ENCODE measurements around the gene KLF6.
"Not testable (repeated sequence)": the region's sequence is repeated elsewhere in the genome, so short reads cannot be mapped to it uniquely, and the experiment has no call there.

Gene KLF6

GRCh38 chr10:3755440-3756359, 29.3 kb downstream of the KLF6 start:
- no peak for FAIRE-seq

- FAIRE-seq: no peak
Observed at GRCh38 chr10:3754727-3755439, 30.1 kb downstream of the KLF6 start.

- no peak for FAIRE-seq
Observed at GRCh38 chr10:3750854-3751253, 34.2 kb downstream of the KLF6 start.

- FAIRE-seq: no peak
Observed at GRCh38 chr10:3750006-3750816, 34.8 kb downstream of the KLF6 start.

- no peak for FAIRE-seq
Observed at GRCh38 chr10:3749600-3749999, 35.4 kb downstream of the KLF6 start.

- FAIRE-seq: no peak
Observed at GRCh38 chr10:3749011-3749410, 36.0 kb downstream of the KLF6 start.

GRCh38 chr10:3748484-3748883, 36.5 kb downstream of the KLF6 start:
- no peak for FAIRE-seq

GRCh38 chr10:3747984-3748383, 37.0 kb downstream of the KLF6 start:
- no peak for FAIRE-seq

GRCh38 chr10:3747248-3747960, 37.6 kb downstream of the KLF6 start:
- no peak for FAIRE-seq

GRCh38 chr10:3746634-3747033, 38.4 kb downstream of the KLF6 start:
- FAIRE-seq: no peak

- FAIRE-seq: no peak
Observed at GRCh38 chr10:3745521-3745920, 39.5 kb downstream of the KLF6 start.

- no peak for FAIRE-seq
Observed at GRCh38 chr10:3741688-3742461, 43.1 kb downstream of the KLF6 start.

GRCh38 chr10:3740157-3740871, 44.7 kb downstream of the KLF6 start:
- FAIRE-seq: no peak

- FAIRE-seq: peak; percentile 10
Observed at GRCh38 chr10:3738855-3739350, 46.1 kb downstream of the KLF6 start.

GRCh38 chr10:3737864-3738263, 47.1 kb downstream of the KLF6 start:
- FAIRE-seq: no peak

- no peak for FAIRE-seq
Observed at GRCh38 chr10:3735175-3735574, 49.8 kb downstream of the KLF6 start.

GRCh38 chr10:3734111-3734510, 50.9 kb downstream of the KLF6 start:
- FAIRE-seq: no peak

GRCh38 chr10:3732183-3732582, 52.8 kb downstream of the KLF6 start:
- FAIRE-seq: not testable (repeated sequence)

GRCh38 chr10:3729397-3729976, 55.5 kb downstream of the KLF6 start:
- FAIRE-seq: no peak

GRCh38 chr10:3728563-3728962, 56.4 kb downstream of the KLF6 start:
- FAIRE-seq: no peak
